ENCODE results near the gene TENT4B. TPM values are rescaled to one million over a fixed set of nuclear protein-coding genes. Genes with fewer than 3 reads are reported as not detected.
A peak's percentile ranks its signal among the peaks of the same experiment; 100 is the strongest.

The TENT4B gene
- total and polyA plus RNA-seq, 2 experiments from 2014 or later = 6.2 to 15.0 TPM

DNA sequence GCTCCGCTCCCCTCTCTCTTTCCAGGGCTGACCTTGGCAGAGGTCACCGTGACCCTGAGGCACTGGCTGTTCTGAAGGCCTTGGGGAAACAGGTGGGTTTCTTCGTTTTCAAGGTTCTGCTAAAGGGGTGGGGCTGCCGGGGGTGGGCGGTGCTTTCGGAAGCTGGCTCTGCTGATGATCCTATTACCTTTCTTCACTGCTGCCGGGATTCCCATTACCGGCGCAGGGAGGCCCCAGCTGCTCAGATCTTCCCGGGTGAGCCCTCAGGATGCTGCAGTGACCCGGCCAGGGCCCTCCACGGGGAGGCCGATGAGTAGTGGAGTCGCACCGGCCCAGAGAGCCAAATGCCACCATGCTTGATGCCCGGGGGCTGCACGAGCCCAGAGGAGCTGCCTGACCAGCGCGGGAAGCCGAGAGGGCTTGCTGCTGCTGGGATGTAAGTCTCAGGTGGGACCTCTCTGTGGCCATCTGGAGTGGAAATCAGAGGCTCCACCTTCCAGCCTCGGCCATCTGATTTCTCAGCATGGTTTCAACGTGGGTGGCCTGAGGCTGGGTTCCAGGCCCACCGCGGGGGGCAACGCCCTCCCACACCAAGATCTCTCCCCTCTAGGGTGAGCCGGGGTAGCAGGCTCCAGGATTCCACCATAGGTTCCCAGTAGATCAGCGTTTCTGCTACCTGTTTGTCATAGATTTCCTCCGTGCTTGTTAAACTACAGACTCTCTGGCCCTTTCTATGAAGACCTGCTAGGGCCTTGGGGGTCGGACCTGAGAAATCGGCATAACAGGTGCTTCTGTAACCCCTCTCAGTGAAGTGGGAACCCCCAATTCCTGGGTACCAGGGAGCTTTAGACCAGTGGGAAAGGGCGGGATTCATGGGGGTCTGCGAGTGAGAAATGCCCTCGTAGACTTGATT is 91.7 kb downstream of the TENT4B start:
- DNase-seq (ENCODE audit: low read depth in 1 of 2, low spot score in 1 of 2) = no peak
- Histone ChIP-seq H3K36me3 (no peaks in the 10 kb centered on the region), H3K4me3 (no peak overlapping the region), H3K27me3 (peaks cover 6% of the 10 kb centered on the region), H3K9me3 (ENCODE audit: low read depth) (no peaks in the 10 kb centered on the region), H3K27ac (no peak overlapping the region), H3K4me1 (ENCODE audit: low read depth) (peaks cover 5% of the 10 kb centered on the region)
- TF ChIP-seq, protein P1, sequence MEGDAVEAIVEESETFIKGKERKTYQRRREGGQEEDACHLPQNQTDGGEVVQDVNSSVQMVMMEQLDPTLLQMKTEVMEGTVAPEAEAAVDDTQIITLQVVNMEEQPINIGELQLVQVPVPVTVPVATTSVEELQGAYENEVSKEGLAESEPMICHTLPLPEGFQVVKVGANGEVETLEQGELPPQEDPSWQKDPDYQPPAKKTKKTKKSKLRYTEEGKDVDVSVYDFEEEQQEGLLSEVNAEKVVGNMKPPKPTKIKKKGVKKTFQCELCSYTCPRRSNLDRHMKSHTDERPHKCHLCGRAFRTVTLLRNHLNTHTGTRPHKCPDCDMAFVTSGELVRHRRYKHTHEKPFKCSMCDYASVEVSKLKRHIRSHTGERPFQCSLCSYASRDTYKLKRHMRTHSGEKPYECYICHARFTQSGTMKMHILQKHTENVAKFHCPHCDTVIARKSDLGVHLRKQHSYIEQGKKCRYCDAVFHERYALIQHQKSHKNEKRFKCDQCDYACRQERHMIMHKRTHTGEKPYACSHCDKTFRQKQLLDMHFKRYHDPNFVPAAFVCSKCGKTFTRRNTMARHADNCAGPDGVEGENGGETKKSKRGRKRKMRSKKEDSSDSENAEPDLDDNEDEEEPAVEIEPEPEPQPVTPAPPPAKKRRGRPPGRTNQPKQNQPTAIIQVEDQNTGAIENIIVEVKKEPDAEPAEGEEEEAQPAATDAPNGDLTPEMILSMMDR (IDR thresholded peaks at IDR 0.05; ENCODE audit: low read depth, low read length) = no peak

- DNase-seq (ENCODE audit: low read depth in 1 of 2, low spot score in 1 of 2) = peak; percentile 48 to 77
- Histone ChIP-seq H3K9me3 (ENCODE audit: low read depth) (no peaks in the 10 kb centered on the region), H3K27me3 (peaks cover 6% of the 10 kb centered on the region), H3K4me1 (ENCODE audit: low read depth) (peaks cover 5% of the 10 kb centered on the region), H3K4me3 (peak overlapping the region; percentile 38), H3K36me3 (no peaks in the 10 kb centered on the region), H3K27ac (no peak overlapping the region)
- TF ChIP-seq, protein P1 (IDR thresholded peaks at IDR 0.05; ENCODE audit: low read depth, low read length) = no peak
Observed at GRCh38 chr16:50245417-50246298, 92.6 kb downstream of the TENT4B start.

DNA sequence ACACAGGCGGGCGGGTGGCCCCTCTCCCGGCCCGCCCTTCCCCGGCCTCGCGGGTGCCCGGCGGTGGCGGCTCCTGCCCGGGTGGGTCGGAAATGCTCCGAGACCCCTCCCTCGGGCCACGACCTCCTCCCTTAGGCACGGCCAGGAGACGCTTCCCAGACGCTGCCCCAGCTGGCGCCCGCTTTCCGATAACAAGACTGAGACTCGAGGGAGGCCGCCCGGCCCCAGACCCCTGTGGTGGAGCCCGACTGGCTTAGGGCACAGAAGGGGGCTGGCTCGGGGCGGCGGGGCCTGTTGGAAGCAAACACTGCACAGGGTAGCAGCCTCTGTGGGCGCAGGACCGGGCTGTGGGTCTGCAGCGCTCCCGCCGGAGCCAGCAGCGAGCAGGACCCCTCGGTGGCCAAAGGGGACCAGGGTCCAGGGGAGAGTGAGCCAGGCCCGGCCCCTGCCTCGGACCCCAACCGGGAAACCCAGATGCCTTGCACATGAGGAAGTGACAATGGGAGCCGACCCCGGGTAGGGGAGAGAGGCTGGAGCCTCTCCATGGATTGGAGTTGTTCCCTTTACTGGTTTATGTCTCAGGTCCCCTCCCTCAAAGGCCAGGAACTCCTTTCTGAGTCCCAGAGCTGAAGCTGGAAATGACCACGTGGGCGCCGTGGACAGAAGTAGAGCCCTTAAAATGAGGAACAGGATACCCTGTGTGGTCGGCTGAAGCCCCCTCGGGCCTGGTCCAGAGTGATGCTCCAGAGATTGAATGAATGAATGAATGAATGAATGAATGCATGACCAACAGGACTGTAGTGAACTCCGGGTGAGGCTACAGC is 93.4 kb downstream of the TENT4B start:
- no peaks in the 10 kb centered on the region for H3K9me3 ChIP-seq (ENCODE audit: low read depth)
- H3K27me3 ChIP-seq = peaks cover 6% of the 10 kb centered on the region
- H3K27ac ChIP-seq = no peak overlapping the region
- H3K4me3 ChIP-seq = peak overlapping the region; percentile 38
- H3K36me3 ChIP-seq = no peaks in the 10 kb centered on the region
- TF ChIP-seq, protein P1 (IDR thresholded peaks at IDR 0.05; ENCODE audit: low read depth, low read length) = no peak
- peaks cover 5% of the 10 kb centered on the region for H3K4me1 ChIP-seq (ENCODE audit: low read depth)
- peak in 1 of 2 donors; percentile 73 for DNase-seq (ENCODE audit: low read depth in 1 of 2, low spot score in 1 of 2)

DNA sequence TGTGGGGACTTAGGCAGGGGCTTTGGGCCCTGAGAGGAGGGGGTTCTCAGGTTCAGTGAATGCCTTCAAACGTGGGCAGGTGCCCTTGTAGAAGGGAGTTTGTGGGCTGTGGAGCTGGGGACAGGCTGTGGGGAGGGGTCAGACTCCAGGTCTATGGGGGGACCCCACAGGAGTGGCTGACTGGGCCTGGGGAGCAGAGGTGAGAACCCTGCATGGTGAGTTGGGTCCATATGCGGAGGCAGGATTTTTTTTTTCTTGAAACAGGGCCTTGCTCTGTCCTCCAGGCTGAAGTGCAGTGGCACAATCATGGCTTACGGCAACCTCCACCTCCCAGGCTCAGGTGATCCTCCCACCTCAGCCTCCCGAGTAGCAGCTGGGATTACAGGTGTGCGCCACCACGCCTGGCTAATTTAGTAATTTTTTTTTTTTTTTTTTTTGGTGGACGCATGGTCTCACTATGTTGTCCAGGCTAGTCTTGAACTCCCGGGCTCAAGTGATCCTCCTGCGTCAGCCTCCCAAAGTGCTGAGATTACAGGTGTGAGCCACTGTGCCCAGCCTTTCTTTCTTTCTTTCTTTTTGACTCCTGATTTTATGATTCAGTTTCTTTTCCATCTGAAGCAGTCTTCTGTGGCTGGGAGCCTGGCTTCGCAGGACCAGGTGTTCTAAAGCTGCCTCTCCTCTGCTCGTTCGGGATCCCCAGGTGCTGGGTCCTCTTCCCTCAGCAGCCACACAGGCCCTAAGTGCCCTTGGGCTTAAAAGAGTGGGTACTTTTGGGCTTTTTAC is 94.2 kb downstream of the TENT4B start:
- Histone ChIP-seq H3K4me1 (ENCODE audit: low read depth) (peaks cover 5% of the 10 kb centered on the region), H3K27me3 (peaks cover 6% of the 10 kb centered on the region), H3K4me3 (peak overlapping the region; percentile 38), H3K36me3 (no peaks in the 10 kb centered on the region), H3K27ac (no peak overlapping the region), H3K9me3 (ENCODE audit: low read depth) (no peaks in the 10 kb centered on the region)
- no peak for DNase-seq (ENCODE audit: low read depth in 1 of 2, low spot score in 1 of 2)
- TF ChIP-seq, protein P1 (IDR thresholded peaks at IDR 0.05; ENCODE audit: low read depth, low read length) = no peak
